Sigmoid colon (tissue), 7 donors: ENCODE results near the gene HID1. TPM values are rescaled to one million over a fixed set of nuclear protein-coding genes. Genes with fewer than 3 reads are reported as not detected.

ENCODE experiments used
- DNase-seq: peaks from one replicate; pipeline ENCODE4 v3.0.0-alpha.2; 2019
- H3K27ac ChIP-seq, 4 donors: fragments of 200-600 bp; sonication (generic); one replicate each; pipeline ENCODE4 v1.5.1; 2016 to 2019; ENCODE audit warnings: mild to moderate bottlenecking in 1 of 4
- H3K27me3 ChIP-seq, 3 donors: fragments of 200-600 bp; sonication (generic); one replicate each; pipeline ENCODE4 v1.5.1; 2019; ENCODE audit warnings: mild to moderate bottlenecking in 1 of 3
- H3K36me3 ChIP-seq, 4 donors: fragments of 200-600 bp; sonication (generic); one replicate each; pipeline ENCODE4 v1.5.1; 2016 to 2019
- H3K4me1 ChIP-seq, 4 donors: fragments of 200-600 bp; sonication (generic); one replicate each; pipeline ENCODE4 v1.5.1; 2017 to 2019
- H3K4me3 ChIP-seq, 4 donors: fragments of 200-600 bp; sonication (generic); one replicate each; pipeline ENCODE4 v1.5.1; 2017 to 2019; ENCODE audit warnings: mild to moderate bottlenecking in 2 of 4, moderate library complexity in 1 of 4
- H3K9me3 ChIP-seq, 4 donors: fragments of 200-600 bp in 3 of 4; sonication (generic) in 3 of 4; one replicate each; pipeline versions ENCODE4 v1.5.1 to v1.6.1; 2013 to 2019
- CTCF ChIP-seq, 4 experiments: fragments of 450-650 bp in 3 of 4; fragments of 200-600 bp in 1 of 4; IDR thresholded peaks; one replicate each; pipeline ENCODE4 v1.5.1; 2016 to 2019; ENCODE audit warnings: antibody characterized with exemption in 4 of 4, mild to moderate bottlenecking in 3 of 4, moderate library complexity in 2 of 4
- EP300 ChIP-seq, 4 donors: sonication (generic); formaldehyde crosslinking; IDR thresholded peaks; one replicate each; pipeline ENCODE4 v1.6.1; 2017; ENCODE audit warnings: antibody characterized with exemption in 4 of 4
- POLR2A ChIP-seq, 2 donors: fragments of 450-650 bp; IDR thresholded peaks; one replicate each; pipeline ENCODE4 v1.6.1; 2016; ENCODE audit warnings: antibody characterized with exemption in 2 of 2, mild to moderate bottlenecking in 2 of 2, moderate library complexity in 2 of 2
- POLR2AphosphoS5 ChIP-seq, 4 donors: sonication (generic); formaldehyde crosslinking; IDR thresholded peaks; one replicate each; pipeline ENCODE4 v1.6.1; 2017; ENCODE audit warnings: antibody characterized with exemption in 4 of 4
- WGBS, 2 donors: extraction: QIAGEN DNeasy Blood & Tissue Kit; methylation state at CpG; one replicate each; pipeline ENCODE4 v1.1.7; 2013; 5-methylcytosine and 5-hydroxymethylcytosine counted together
- intact Hi-C: fragments of 100-400 bp; cut with DNase I; formaldehyde crosslinking; loops from one replicate; pipeline ENCODE4 v1.15.1; 2023
- polyA plus RNA-seq, 3 donors: library from polyadenylated mRNA; stranded (reverse); fragments of 200-250 nt; gene quantifications; one replicate each; pipeline ENCODE4 v1.2.3, GENCODE V29; 2013
- total RNA-seq, 4 donors: library from RNA; depleted of rRNA; stranded (reverse); fragments of >200 nt; gene quantifications; one replicate each; pipeline ENCODE4 v1.1.0, GENCODE V29; 2016
- donor health status: healthy with polysubstance abuse.
- donor health status: Bipolar disorder and iron deficiency.
- donor health status: healthy.

The HID1 gene
- total RNA-seq (10 to 100 TPM in 1 of 4 donors, 1 to 10 TPM in 3; 7.1 to 21.6 (median 8.3) TPM), polyA plus RNA-seq (10 to 100 TPM; 23.4 to 34.8 (median 33.8) TPM)

DNA sequence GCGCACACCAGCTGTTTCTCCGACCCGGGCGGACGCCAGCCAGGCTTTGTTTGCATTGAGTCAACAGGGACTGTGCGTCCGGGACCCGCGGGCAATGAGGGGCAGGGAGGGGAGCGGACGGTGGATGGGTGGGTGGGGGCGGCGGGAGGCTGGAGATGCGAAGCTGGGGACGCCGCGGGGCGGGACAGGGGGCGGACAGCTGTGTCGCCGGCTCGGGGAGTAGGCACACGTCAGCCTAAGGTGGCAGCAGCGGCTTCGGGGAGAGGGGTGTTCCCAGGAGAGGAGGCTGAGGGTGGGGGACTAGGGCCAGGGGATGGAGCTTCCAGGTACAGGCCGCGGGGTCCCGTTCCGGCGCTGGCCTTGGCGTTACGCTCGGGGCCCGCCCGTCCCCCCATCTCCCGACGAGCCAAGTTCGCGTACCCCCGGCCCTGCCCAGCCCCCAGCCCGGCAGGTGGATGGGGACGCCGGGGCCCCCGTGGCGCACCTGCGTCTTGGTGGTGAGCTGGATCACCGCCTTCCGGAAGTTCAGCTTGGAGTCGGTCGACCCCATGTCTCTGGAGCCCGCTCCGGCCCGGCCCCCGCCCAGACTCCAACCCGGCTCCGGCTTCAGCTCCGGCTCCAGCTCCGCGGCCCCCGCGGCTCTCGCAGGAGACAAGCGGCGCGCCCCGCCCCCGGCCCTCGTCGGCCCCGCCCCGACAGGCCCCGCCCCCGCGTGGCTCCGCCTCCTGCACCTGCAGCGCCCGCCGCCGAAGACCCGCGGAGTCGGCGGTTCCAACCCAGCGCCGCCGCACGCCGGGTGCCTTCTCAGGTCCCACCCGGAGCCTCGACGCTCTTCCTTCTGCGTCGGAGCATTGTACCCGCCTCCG lies at the start of gene HID1:
HID1 (minus strand) TSS at position 653 of the 866 bp plus-strand sequence; CDS start at position 550, 103 bp downstream.
- TF ChIP-seq POLR2AphosphoS5 (IDR thresholded peaks at IDR 0.05) (peak in 1 of 4 donors; percentile 10), CTCF (IDR thresholded peaks at IDR 0.05) (no peak)
- no peak for DNase-seq
- 1 to 3% methylated on average over 95 of the region's 95 CpGs for WGBS, 2 donors

DNA sequence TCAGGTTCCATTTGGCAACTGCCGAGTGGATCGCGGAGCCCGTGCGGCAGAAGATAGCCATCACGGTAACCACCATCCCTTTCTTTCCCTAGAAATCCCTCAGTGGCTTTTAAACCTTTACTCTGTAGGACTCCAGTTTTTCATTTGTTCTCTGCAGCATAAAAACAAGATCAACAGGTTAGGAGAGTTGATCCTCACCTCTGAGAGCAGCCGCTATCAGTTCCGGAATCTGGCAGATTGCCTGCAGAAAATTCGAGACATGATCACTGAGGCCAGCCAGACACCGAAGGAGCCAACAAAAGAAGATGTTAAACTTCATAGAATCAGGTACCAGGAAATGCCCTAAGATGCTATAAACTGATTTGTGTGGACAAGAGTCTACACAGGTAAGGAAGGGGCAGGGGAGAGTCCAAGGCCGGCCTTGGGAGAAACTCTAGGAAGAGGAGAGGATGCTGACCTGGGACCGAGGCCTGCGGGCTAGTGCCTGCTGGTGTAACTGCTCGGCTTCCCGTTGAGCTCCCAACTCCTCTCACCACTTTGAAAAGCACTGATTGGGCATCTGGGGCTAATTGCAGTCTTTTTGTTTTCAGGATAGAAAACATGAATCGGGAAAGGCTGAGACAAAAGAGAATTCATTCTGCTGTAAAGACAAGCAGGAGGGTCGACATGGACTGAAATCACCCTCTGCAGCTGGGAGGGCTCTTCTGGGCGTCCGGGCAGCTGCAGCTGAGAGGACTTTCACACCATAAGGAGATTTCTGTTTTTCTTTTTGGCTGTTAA lies 48.0 kb upstream of the HID1 start:
- Histone ChIP-seq H3K27me3 (no peaks in the 10 kb centered on the region), H3K36me3 (peaks cover 6 to 64% (median 23%) of the 10 kb centered on the region in 4 donors), H3K4me1 (no peaks in the 10 kb centered on the region), H3K9me3 (no peaks in the 10 kb centered on the region), H3K4me3 (no peak overlapping the region), H3K27ac (no peak overlapping the region)
- no peak for DNase-seq
- no peak for TF ChIP-seq POLR2A (IDR thresholded peaks at IDR 0.05)
- TF ChIP-seq EP300 (IDR thresholded peaks at IDR 0.05), result no peak
- no peak for TF ChIP-seq CTCF (IDR thresholded peaks at IDR 0.05)
- no peak for TF ChIP-seq POLR2AphosphoS5 (IDR thresholded peaks at IDR 0.05)
- 90 to 93% methylated on average over 19 of the region's 19 CpGs for WGBS, 2 donors
- intact Hi-C loops, result no loop called here

More for the DNA sequence above, at the start of gene HID1:
- H3K27me3 ChIP-seq, result peaks cover 9 to 23% (median 23%) of the 10 kb centered on the region in 3 donors
- H3K36me3 ChIP-seq, result no peaks in the 10 kb centered on the region
- intact Hi-C loops, result no loop called here
- H3K27ac ChIP-seq, result peak within 1 kb of the TSS; percentile 28 to 61 (median 50)
- H3K4me3 ChIP-seq, result peak within 1 kb of the TSS; percentile 51 to 65 (median 56)
- H3K9me3 ChIP-seq, result no peaks in the 10 kb centered on the region
- peaks cover 0 to 24% (median 22%) of the 10 kb centered on the region in 4 donors for H3K4me1 ChIP-seq

- Histone ChIP-seq H3K27ac (no peak overlapping the region), H3K9me3 (no peaks in the 10 kb centered on the region), H3K4me1 (no peaks in the 10 kb centered on the region), H3K27me3 (no peaks in the 10 kb centered on the region), H3K4me3 (no peak overlapping the region), H3K36me3 (peaks cover 6 to 64% (median 23%) of the 10 kb centered on the region in 4 donors)
- TF ChIP-seq CTCF (IDR thresholded peaks at IDR 0.05), result no peak
- no peak for TF ChIP-seq EP300 (IDR thresholded peaks at IDR 0.05)
- TF ChIP-seq POLR2AphosphoS5 (IDR thresholded peaks at IDR 0.05), result no peak
- TF ChIP-seq POLR2A (IDR thresholded peaks at IDR 0.05), result no peak
- intact Hi-C loops, result no loop called here
- DNase-seq, result no peak
- 97 to 99% methylated on average over 3 of the region's 3 CpGs for WGBS, 2 donors
These were observed 47.2 kb upstream of the HID1 start for GRCh38 chr17:75019710-75020109.

- 93 to 95% methylated on average over 5 of the region's 5 CpGs for WGBS, 2 donors
- Histone ChIP-seq H3K4me1 (no peaks in the 10 kb centered on the region), H3K4me3 (no peak overlapping the region), H3K9me3 (no peaks in the 10 kb centered on the region), H3K27ac (no peak overlapping the region), H3K27me3 (no peaks in the 10 kb centered on the region), H3K36me3 (peaks cover 6 to 64% (median 23%) of the 10 kb centered on the region in 4 donors)
- intact Hi-C loops, result no loop called here
- TF ChIP-seq POLR2AphosphoS5 (IDR thresholded peaks at IDR 0.05) (no peak), EP300 (IDR thresholded peaks at IDR 0.05) (no peak), POLR2A (IDR thresholded peaks at IDR 0.05) (no peak), CTCF (IDR thresholded peaks at IDR 0.05) (no peak)
- no peak for DNase-seq
These were observed 46.6 kb upstream of the HID1 start for GRCh38 chr17:75019146-75019545.
